Loucy (cell line): Measurements from ENCODE around the gene FARP1.

Experiments used
- H2AFZ ChIP-seq: fragments of 200-600 bp; sonication (generic); 2 replicates; pipeline ENCODE4 v1.6.0; 2016; ENCODE audit warnings: antibody characterized with exemption, mild to moderate bottlenecking, low read length, moderate library complexity
- H3F3A ChIP-seq: fragments of 200-600 bp; 2 replicates; pipeline ENCODE4 v1.6.0; 2016; ENCODE audit warnings: antibody characterized with exemption, low read depth, mild to moderate bottlenecking
- H3K27me3 ChIP-seq: fragments of 200-600 bp; sonication (generic); 2 replicates; pipeline ENCODE4 v1.6.1; 2014; ENCODE audit warnings: low read length, mild to moderate bottlenecking; ENCODE audit not compliant: insufficient read depth, poor library complexity, severe bottlenecking
- H3K36me3 ChIP-seq: fragments of 200-600 bp; sonication (generic); 2 replicates; pipeline ENCODE4 v1.6.1; 2016; ENCODE audit warnings: low read length; ENCODE audit not compliant: insufficient read depth
- H3K4me1 ChIP-seq: fragments of 200-600 bp; sonication (generic); 2 replicates; pipeline ENCODE4 v1.5.1; 2014; ENCODE audit warnings: low read length, mild to moderate bottlenecking; ENCODE audit not compliant: insufficient read depth, poor library complexity, severe bottlenecking
- H3K4me2 ChIP-seq: fragments of 200-600 bp; sonication (generic); 2 replicates; pipeline ENCODE4 v1.6.0; 2014; ENCODE audit warnings: antibody characterized with exemption, low read length, low read depth, mild to moderate bottlenecking; ENCODE audit not compliant: poor library complexity, severe bottlenecking
- H3K4me3 ChIP-seq: fragments of 200-600 bp; sonication (generic); 2 replicates; pipeline ENCODE4 v1.5.1; 2014; ENCODE audit warnings: low read length, mild to moderate bottlenecking, mixed read lengths; ENCODE audit not compliant: poor library complexity, severe bottlenecking
- H3K79me2 ChIP-seq: fragments of 200-600 bp; sonication (generic); 2 replicates; pipeline ENCODE4 v1.6.1; 2014; ENCODE audit warnings: low read length; ENCODE audit not compliant: insufficient read depth
- H3K9ac ChIP-seq: fragments of 200-600 bp; sonication (generic); 2 replicates; pipeline ENCODE4 v1.6.0; 2014; ENCODE audit warnings: mild to moderate bottlenecking, low read depth, low read length, moderate library complexity; ENCODE audit not compliant: poor library complexity, severe bottlenecking
- H3K9me2 ChIP-seq: fragments of 200-600 bp; sonication (generic); replicated peaks from 2 replicates; pipeline ENCODE4 v1.6.1; 2016; ENCODE audit warnings: low read depth, low read length, mixed read lengths
- H3K9me3 ChIP-seq: fragments of 200-600 bp; sonication (generic); 2 replicates; pipeline ENCODE4 v1.6.1; 2014; ENCODE audit warnings: mild to moderate bottlenecking, antibody characterized with exemption, low read length, low read depth; ENCODE audit not compliant: insufficient read depth
- H4K20me1 ChIP-seq: fragments of 200-600 bp; sonication (generic); 2 replicates; pipeline ENCODE4 v1.6.0; 2014; ENCODE audit warnings: antibody characterized with exemption, low read length, mild to moderate bottlenecking; ENCODE audit not compliant: insufficient read depth, poor library complexity, severe bottlenecking
- CTCF ChIP-seq: fragments of 200-600 bp; sonication (generic); conservative IDR thresholded peaks from 2 replicates; pipeline ENCODE4 v1.5.1; 2014; ENCODE audit warnings: mild to moderate bottlenecking, antibody characterized with exemption, low read length
- EZH2phosphoT487 ChIP-seq: fragments of 200-600 bp; IDR thresholded peaks from 2 replicates; pipeline ENCODE4 v1.6.1; 2018; ENCODE audit warnings: antibody characterized with exemption, mild to moderate bottlenecking, moderate library complexity, borderline replicate concordance

The FARP1 gene

GRCh38 chr13:98503175-98504028, 360.5 kb downstream of the FARP1 start:
- Histone ChIP-seq H2AFZ (no peak overlapping the region), H3K4me2 (no peak overlapping the region), H3F3A (no peaks in the 10 kb centered on the region), H3K9me2 (no peaks in the 10 kb centered on the region), H3K79me2 (peaks cover 99% of the 10 kb centered on the region), H4K20me1 (peaks cover 64% of the 10 kb centered on the region), H3K9ac (no peak overlapping the region), H3K4me1 (peaks cover 28% of the 10 kb centered on the region), H3K36me3 (peaks cover 16% of the 10 kb centered on the region; the same call in 1 of the 2 replicates), H3K9me3 (no peaks in the 10 kb centered on the region), H3K4me3 (no peak overlapping the region), H3K27me3 (no peaks in the 10 kb centered on the region)
- TF ChIP-seq CTCF (no peak), EZH2phosphoT487 (no peak)

- no peak overlapping the region for H2AFZ ChIP-seq
- no peak overlapping the region for H3K9ac ChIP-seq
- no peaks in the 10 kb centered on the region for H3F3A ChIP-seq
- no peak overlapping the region for H3K4me3 ChIP-seq
- no peaks in the 10 kb centered on the region for H3K27me3 ChIP-seq
- no peaks in the 10 kb centered on the region for H3K9me3 ChIP-seq
- peaks cover 34% of the 10 kb centered on the region for H3K4me1 ChIP-seq
- H3K9me2 ChIP-seq = no peaks in the 10 kb centered on the region
- H3K4me2 ChIP-seq = no peak overlapping the region
- H4K20me1 ChIP-seq = peaks cover 64% of the 10 kb centered on the region
- TF ChIP-seq EZH2phosphoT487 = no peak
- TF ChIP-seq CTCF = no peak
- H3K79me2 ChIP-seq = peaks cover 99% of the 10 kb centered on the region
- peaks cover 12% of the 10 kb centered on the region; the same call in 1 of the 2 replicates for H3K36me3 ChIP-seq
Measured at GRCh38 chr13:98504029-98504351, 361.1 kb downstream of the FARP1 start.

- no peaks in the 10 kb centered on the region for H3K27me3 ChIP-seq
- no peaks in the 10 kb centered on the region for H3K9me2 ChIP-seq
- H3K9ac ChIP-seq = no peak overlapping the region
- no peak overlapping the region for H3K4me2 ChIP-seq
- no peak for TF ChIP-seq EZH2phosphoT487
- TF ChIP-seq CTCF = no peak
- no peaks in the 10 kb centered on the region for H3F3A ChIP-seq
- H3K36me3 ChIP-seq = peaks cover 11% of the 10 kb centered on the region; the same call in 1 of the 2 replicates
- H3K79me2 ChIP-seq = peaks cover 99% of the 10 kb centered on the region
- H3K9me3 ChIP-seq = no peaks in the 10 kb centered on the region
- H2AFZ ChIP-seq = no peak overlapping the region
- H4K20me1 ChIP-seq = peaks cover 65% of the 10 kb centered on the region
- H3K4me1 ChIP-seq = peaks cover 39% of the 10 kb centered on the region
- no peak overlapping the region for H3K4me3 ChIP-seq
Measured at GRCh38 chr13:98504371-98504963, 361.6 kb downstream of the FARP1 start.
